AG10803 (cell line): Measurements from ENCODE around the gene CDHR5.

ENCODE experiments used
- DNase-seq: peaks from one replicate; pipeline ENCODE4 v3.0.0; 2010; ENCODE audit warnings: low read depth
- H3K4me3 ChIP-seq: 2 replicates; pipeline ENCODE4 v1.5.1; 2011; ENCODE audit warnings: mild to moderate bottlenecking, low read length, control low read depth
- CTCF ChIP-seq: conservative IDR thresholded peaks from 2 replicates; pipeline ENCODE4 v1.5.1; 2011; ENCODE audit warnings: mild to moderate bottlenecking, low read length, control low read depth, inconsistent platforms

The CDHR5 gene

GRCh38 chr11:628056-628455 lies 3.3 kb upstream of the CDHR5 start:
- no peak overlapping the region for H3K4me3 ChIP-seq
- TF ChIP-seq CTCF, result no peak
- DNase-seq, result no peak

GRCh38 chr11:627308-627576 lies 2.5 kb upstream of the CDHR5 start:
- DNase-seq, result no peak
- TF ChIP-seq CTCF, result no peak
- no peak overlapping the region for H3K4me3 ChIP-seq

GRCh38 chr11:626475-627307 lies 1.9 kb upstream of the CDHR5 start, which contains the start of gene SCT:
Gene SCT, minus strand, starts transcription at chr11:627181. Its CDS starts 38 bp downstream, at chr11:627143.
- TF ChIP-seq CTCF, result no peak
- H3K4me3 ChIP-seq, result no peak within 1 kb of the TSS
- DNase-seq, result no peak

- TF ChIP-seq CTCF, result no peak
- DNase-seq, result no peak
- H3K4me3 ChIP-seq, result no peak overlapping the region
Observed at GRCh38 chr11:625636-626268, 997 bp upstream of the CDHR5 start.

- TF ChIP-seq CTCF, result no peak
- DNase-seq, result peak; percentile 18
- H3K4me3 ChIP-seq, result no peak overlapping the region
Observed at GRCh38 chr11:623999-624704, 603 bp downstream of the CDHR5 start.

- TF ChIP-seq CTCF, result no peak
- DNase-seq, result no peak
- no peak overlapping the region for H3K4me3 ChIP-seq
Observed at GRCh38 chr11:623349-623869, 1.3 kb downstream of the CDHR5 start.
